Right hindlimb (tissue), 1 donor: Measurements from ENCODE around the gene MTMR1.
A peak's percentile ranks its signal among the peaks of the same experiment; 100 is the strongest.

Experiments
- DNase-seq: peaks from one replicate; pipeline ENCODE4 v3.0.0-alpha.2; 2018

Gene MTMR1

GRCh38 chrX:150692831-150693724 lies at the start of gene MTMR1:
TSS of gene MTMR1 (plus strand) at chrX:150693396. CDS start at chrX:150693531, 135 bp downstream.
- DNase-seq, result peak; percentile 59

GRCh38 chrX:150643958-150644357 lies 49.2 kb upstream of the MTMR1 start:
- no peak for DNase-seq

GRCh38 chrX:150644422-150644821 lies 48.8 kb upstream of the MTMR1 start:
- DNase-seq, result no peak

- no peak for DNase-seq
These were observed 45.9 kb upstream of the MTMR1 start for GRCh38 chrX:150647331-150647730.

- no peak for DNase-seq
These were observed 44.8 kb upstream of the MTMR1 start for GRCh38 chrX:150648296-150648940.

- no peak for DNase-seq
These were observed 43.9 kb upstream of the MTMR1 start for GRCh38 chrX:150649096-150649870.

- DNase-seq, result no peak
These were observed 41.3 kb upstream of the MTMR1 start for GRCh38 chrX:150651906-150652305.

GRCh38 chrX:150655788-150656187 lies 37.4 kb upstream of the MTMR1 start:
- no peak for DNase-seq

GRCh38 chrX:150663073-150663472 lies 30.1 kb upstream of the MTMR1 start:
- no peak for DNase-seq

- peak; percentile 16 for DNase-seq
These were observed 28.9 kb upstream of the MTMR1 start for GRCh38 chrX:150664290-150664689.

- DNase-seq, result no peak
These were observed 17.0 kb upstream of the MTMR1 start for GRCh38 chrX:150676221-150676620.

- DNase-seq, result peak; percentile 20
These were observed 12.2 kb upstream of the MTMR1 start for GRCh38 chrX:150680974-150681373.

- DNase-seq, result no peak
These were observed 10.1 kb upstream of the MTMR1 start for GRCh38 chrX:150683112-150683511.

GRCh38 chrX:150683536-150684146 lies 9.6 kb upstream of the MTMR1 start:
- no peak for DNase-seq

- no peak for DNase-seq
These were observed 4.2 kb upstream of the MTMR1 start for GRCh38 chrX:150688911-150689451.

GRCh38 chrX:150690126-150690525 lies 3.1 kb upstream of the MTMR1 start:
- no peak for DNase-seq

GRCh38 chrX:150692296-150692695 lies 900 bp upstream of the MTMR1 start:
- no peak for DNase-seq

- peak; percentile 63 for DNase-seq
These were observed 754 bp downstream of the MTMR1 start for GRCh38 chrX:150693725-150694574.

- no peak for DNase-seq
These were observed 1.7 kb downstream of the MTMR1 start for GRCh38 chrX:150694738-150695410.

- DNase-seq, result no peak
These were observed 3.1 kb downstream of the MTMR1 start for GRCh38 chrX:150696331-150696730.

GRCh38 chrX:150696866-150697265 lies 3.7 kb downstream of the MTMR1 start:
- no peak for DNase-seq
